Trophoblast cell (in vitro differentiated cells and primary cell): ENCODE measurements around the gene RIGI.

Experiments used
- DNase-seq, 2 donors: peaks; one replicate each; pipeline ENCODE4 v3.0.0-alpha.2; 2016
- H2AFZ ChIP-seq: 2 replicates; pipeline ENCODE4 v1.6.1; 2013; ENCODE audit warnings: low read length, moderate library complexity, mild to moderate bottlenecking; ENCODE audit not compliant: insufficient read depth, poor library complexity
- H2AK5ac ChIP-seq: 2 replicates; pipeline ENCODE4 v1.6.1; 2013; ENCODE audit warnings: mild to moderate bottlenecking, low read length
- H2BK120ac ChIP-seq: 2 replicates; pipeline ENCODE4 v1.6.1; 2013; ENCODE audit warnings: low read length, mild to moderate bottlenecking, moderate library complexity; ENCODE audit not compliant: insufficient read depth, poor library complexity
- H2BK12ac ChIP-seq: 2 replicates; pipeline ENCODE4 v1.6.1; 2013; ENCODE audit warnings: mild to moderate bottlenecking, low read length, moderate library complexity
- H2BK5ac ChIP-seq: 2 replicates; pipeline ENCODE4 v1.6.1; 2013; ENCODE audit warnings: low read length, low read depth, moderate library complexity, mild to moderate bottlenecking; ENCODE audit not compliant: poor library complexity
- H3K14ac ChIP-seq: 2 replicates; pipeline ENCODE4 v1.6.1; 2013; ENCODE audit warnings: mild to moderate bottlenecking, low read length
- H3K18ac ChIP-seq: 2 replicates; pipeline ENCODE4 v1.6.1; 2013; ENCODE audit warnings: mild to moderate bottlenecking, low read length
- H3K23ac ChIP-seq: 2 replicates; pipeline ENCODE4 v1.6.1; 2013; ENCODE audit warnings: low read length
- H3K27ac ChIP-seq: 2 replicates; pipeline ENCODE4 v1.5.1; 2013; ENCODE audit warnings: low read depth, mild to moderate bottlenecking, inconsistent platforms, low read length, moderate library complexity
- H3K27me3 ChIP-seq: 2 replicates; pipeline ENCODE4 v1.6.1; 2013; ENCODE audit warnings: inconsistent platforms, mild to moderate bottlenecking, low read length, moderate library complexity; ENCODE audit not compliant: insufficient read depth
- H3K36me3 ChIP-seq, 2 experiments: 1 replicate in 1 of 2; 2 replicates in 1 of 2; pipeline ENCODE4 v1.6.1; 2013; ENCODE audit warnings: low read length in 2 of 2, mild to moderate bottlenecking in 2 of 2, moderate library complexity in 1 of 2; ENCODE audit not compliant: insufficient read depth in 2 of 2, control insufficient read depth in 1 of 2
- H3K4ac ChIP-seq: 2 replicates; pipeline ENCODE4 v1.6.1; 2013; ENCODE audit warnings: low read depth, mild to moderate bottlenecking, low read length, moderate library complexity
- H3K4me1 ChIP-seq, 2 experiments: 1 replicate in 1 of 2; 2 replicates in 1 of 2; pipeline ENCODE4 v1.6.1; 2013; ENCODE audit warnings: low read length in 2 of 2, mild to moderate bottlenecking in 2 of 2, moderate library complexity in 1 of 2; ENCODE audit not compliant: insufficient read depth in 2 of 2, control insufficient read depth in 1 of 2
- H3K4me2 ChIP-seq: 2 replicates; pipeline ENCODE4 v1.6.1; 2013; ENCODE audit warnings: inconsistent platforms, mild to moderate bottlenecking, low read length, moderate library complexity
- H3K4me3 ChIP-seq: 2 replicates; pipeline ENCODE4 v1.5.1; 2013; ENCODE audit warnings: mild to moderate bottlenecking, low read depth, low read length, inconsistent platforms
- H3K79me1 ChIP-seq: one replicate; pipeline ENCODE4 v1.6.1; 2013; ENCODE audit warnings: low read length
- H3K79me2 ChIP-seq: 2 replicates; pipeline ENCODE4 v1.6.1; 2013; ENCODE audit warnings: low read length, mild to moderate bottlenecking; ENCODE audit not compliant: control insufficient read depth, insufficient read depth, poor library complexity
- H3K9ac ChIP-seq: 2 replicates; pipeline ENCODE4 v1.6.1; 2013; ENCODE audit warnings: mild to moderate bottlenecking, low read length
- H3K9me3 ChIP-seq: 2 replicates; pipeline ENCODE4 v1.6.1; 2013; ENCODE audit warnings: low read depth, mild to moderate bottlenecking, control low read depth, inconsistent platforms, low read length; ENCODE audit not compliant: insufficient read depth
- H4K12ac ChIP-seq: 2 replicates; pipeline ENCODE4 v1.6.1; 2013; ENCODE audit warnings: low read depth, mild to moderate bottlenecking, low read length, moderate library complexity
- H4K8ac ChIP-seq: 2 replicates; pipeline ENCODE4 v1.6.1; 2013; ENCODE audit warnings: low read depth, mild to moderate bottlenecking, low read length, moderate library complexity
- H4K91ac ChIP-seq: one replicate; pipeline ENCODE4 v1.6.1; 2013; ENCODE audit warnings: low read depth, mild to moderate bottlenecking, low read length, moderate library complexity
- WGBS: extraction: QIAGEN DNeasy Blood & Tissue Kit; methylation state at CpG from one replicate; pipeline ENCODE4 v1.1.7; 2013; ENCODE audit warnings: missing lambda C conversion rate; ENCODE audit not compliant: insufficient read length, insufficient coverage; ENCODE audit errors: extremely low coverage; 5-methylcytosine and 5-hydroxymethylcytosine counted together

The RIGI gene

DNA sequence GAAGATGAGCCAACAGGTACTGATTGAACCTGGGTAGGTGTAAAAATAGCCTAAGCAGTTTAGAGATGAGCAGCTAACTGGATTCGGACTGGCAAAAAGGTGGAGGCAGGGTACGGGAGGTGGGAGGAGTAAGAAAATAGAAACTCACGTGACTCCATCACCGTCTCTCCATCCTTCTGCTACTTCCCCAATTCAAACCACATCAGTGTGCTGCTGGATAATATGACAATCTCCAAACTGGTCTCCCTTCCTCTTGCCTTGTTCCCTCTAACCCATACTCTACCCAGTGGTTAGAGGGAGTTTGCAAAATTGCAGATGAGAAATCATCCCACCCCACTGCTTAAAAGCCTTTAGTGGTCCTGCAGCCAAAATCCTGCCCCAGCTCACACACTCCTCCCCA lies 42.7 kb downstream of the RIGI start:
- Histone ChIP-seq H4K8ac (no peak overlapping the region), H2BK12ac (no peak overlapping the region), H2AK5ac (no peak overlapping the region), H3K9ac (no peak overlapping the region), H3K79me1 (no peaks in the 10 kb centered on the region), H3K14ac (no peak overlapping the region), H3K79me2 (no peaks in the 10 kb centered on the region), H3K4ac (no peak overlapping the region), H4K91ac (no peak overlapping the region), H3K4me1 (no peaks in the 10 kb centered on the region), H3K18ac (no peak overlapping the region), H2AFZ (no peak overlapping the region), H4K12ac (no peak overlapping the region), H2BK120ac (no peak overlapping the region), H2BK5ac (no peak overlapping the region), H3K27me3 (no peaks in the 10 kb centered on the region), H3K36me3 (peaks cover 2% of the 10 kb centered on the region in 2 experiments), H3K23ac (no peak overlapping the region), H3K4me3 (no peak overlapping the region), H3K27ac (no peak overlapping the region), H3K9me3 (no peaks in the 10 kb centered on the region), H3K4me2 (no peak overlapping the region)
- DNase-seq: no peak
- no CpG with 5 or more reads among the region's 4 CpGs for WGBS
